Esophagus (tissue), 2 donors: Measurements from ENCODE around the gene EXOC3L4. TPM values are rescaled to one million over a fixed set of nuclear protein-coding genes. Genes with fewer than 3 reads are reported as not detected.
"Not testable (repeated sequence)": the region's sequence is repeated elsewhere in the genome, so short reads cannot be mapped to it uniquely, and the experiment has no call there.

ENCODE experiments used
- H3K27ac ChIP-seq, 2 donors: one replicate each; pipeline ENCODE4 v1.5.1; 2013; ENCODE audit warnings: low read depth in 2 of 2, mild to moderate bottlenecking in 2 of 2, inconsistent platforms in 1 of 2, low read length in 1 of 2, moderate library complexity in 1 of 2
- H3K27me3 ChIP-seq, 2 donors: one replicate each; pipeline ENCODE4 v1.6.1; 2013; ENCODE audit warnings: low read length in 2 of 2, control low read depth in 1 of 2, mild to moderate bottlenecking in 1 of 2; ENCODE audit not compliant: insufficient read depth in 2 of 2, control insufficient read depth in 1 of 2
- H3K36me3 ChIP-seq, 2 donors: one replicate each; pipeline ENCODE4 v1.6.1; 2013; ENCODE audit warnings: low read length in 1 of 2; ENCODE audit not compliant: control insufficient read depth in 2 of 2, insufficient read depth in 2 of 2
- H3K4me1 ChIP-seq, 2 donors: one replicate each; pipeline ENCODE4 v1.6.1; 2013; ENCODE audit warnings: low read length in 1 of 2; ENCODE audit not compliant: control insufficient read depth in 2 of 2, insufficient read depth in 2 of 2
- H3K4me3 ChIP-seq, 2 donors: one replicate each; pipeline ENCODE4 v1.5.1; 2013; ENCODE audit warnings: low read length in 2 of 2, mild to moderate bottlenecking in 2 of 2, low read depth in 1 of 2, moderate library complexity in 1 of 2
- H3K9me3 ChIP-seq, 2 donors: one replicate each; pipeline ENCODE4 v1.6.1; 2013; ENCODE audit warnings: mild to moderate bottlenecking in 2 of 2, low read depth in 1 of 2, low read length in 1 of 2, moderate library complexity in 1 of 2; ENCODE audit not compliant: control insufficient read depth in 2 of 2, insufficient read depth in 1 of 2
- WGBS, 2 donors: extraction: QIAGEN DNeasy Blood & Tissue Kit; methylation state at CpG; one replicate each; pipeline ENCODE4 v1.1.7; 2013; 5-methylcytosine and 5-hydroxymethylcytosine counted together
- polyA plus RNA-seq, 2 donors: library from polyadenylated mRNA; stranded (reverse); fragments of 200-250 nt; gene quantifications; one replicate each; pipeline ENCODE4 v1.2.3, GENCODE V29; 2013
- donor health status: healthy with polysubstance abuse.
- donor health status: Bipolar disorder and iron deficiency.

The EXOC3L4 gene
- polyA plus RNA-seq, 2 donors = 0.52 to 0.67 TPM

DNA sequence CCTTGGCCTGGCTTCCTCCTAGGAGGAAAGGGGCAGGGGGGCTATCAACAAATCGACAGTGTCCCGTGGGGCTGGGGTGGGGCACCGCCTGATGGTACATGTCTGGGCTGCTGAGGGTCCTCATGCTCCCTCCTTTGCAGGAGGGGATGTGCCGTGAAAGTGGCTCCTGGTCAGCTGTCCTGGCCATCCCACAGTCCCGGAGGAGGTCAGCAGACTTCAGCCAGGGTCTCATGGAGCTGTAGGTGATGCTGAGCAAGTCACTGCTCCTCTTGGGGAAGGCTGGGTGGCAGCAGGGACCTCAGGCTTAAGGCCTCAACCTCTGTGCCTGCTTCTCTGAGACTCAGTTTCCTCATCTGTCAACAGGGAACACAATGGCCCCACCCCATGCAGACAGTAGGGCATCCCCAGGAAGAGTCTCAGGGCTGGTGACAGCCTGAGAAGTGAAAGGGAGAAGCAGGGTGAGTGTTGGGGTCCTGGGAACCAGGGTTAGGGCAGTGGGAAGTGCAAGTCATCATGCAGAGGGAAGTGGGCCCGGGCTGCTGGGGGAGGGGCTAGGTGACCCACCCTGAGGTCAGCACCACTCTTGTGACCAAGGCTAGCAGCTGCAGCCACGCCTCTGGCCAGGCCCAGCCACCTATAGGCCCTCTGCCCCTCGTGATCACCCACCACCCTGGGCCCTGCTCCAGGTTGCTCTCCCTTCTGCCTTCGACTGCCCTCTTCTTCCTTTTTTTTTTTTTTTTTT lies 24.3 kb downstream of the EXOC3L4 start:
- H3K36me3 ChIP-seq = no peaks in the 10 kb centered on the region
- peaks cover 0 to 2% of the 10 kb centered on the region in 2 donors for H3K9me3 ChIP-seq
- peaks cover 16 to 27% of the 10 kb centered on the region in 2 donors for H3K4me1 ChIP-seq
- 76 to 85% methylated on average over 8 to 9 of the region's 9 CpGs for WGBS, 2 donors
- peak overlapping the region; percentile 61 to 66 for H3K27ac ChIP-seq
- no peaks in the 10 kb centered on the region for H3K27me3 ChIP-seq
- H3K4me3 ChIP-seq = no peak overlapping the region

DNA sequence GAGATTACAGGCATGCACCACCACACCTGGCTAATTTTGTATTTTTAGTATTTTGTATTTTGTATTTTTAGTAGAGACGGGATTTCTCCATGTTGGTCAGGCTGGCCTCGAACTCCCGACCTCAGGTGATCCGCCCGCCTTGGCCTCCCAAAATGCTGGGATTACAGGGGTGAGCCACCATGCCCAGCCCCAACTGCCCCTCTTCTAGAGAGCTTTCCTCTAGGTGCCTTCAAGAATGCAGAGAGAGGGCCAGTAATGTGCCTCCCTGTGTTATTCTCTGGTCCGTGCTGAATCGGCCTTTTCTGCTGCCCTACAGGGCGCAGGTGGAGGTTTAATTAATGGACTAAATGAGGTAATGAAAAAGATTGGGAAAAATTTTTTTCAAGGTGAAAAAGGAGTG lies 25.0 kb downstream of the EXOC3L4 start:
- peaks cover 23 to 33% of the 10 kb centered on the region in 2 donors for H3K4me1 ChIP-seq
- WGBS, 2 donors = 95% methylated on average over 8 of the region's 8 CpGs
- H3K36me3 ChIP-seq, H3K27me3 ChIP-seq, H3K27ac ChIP-seq, H3K4me3 ChIP-seq, H3K9me3 ChIP-seq: not testable (repeated sequence)

GRCh38 chr14:103121121-103121845 lies 26.8 kb downstream of the EXOC3L4 start:
- 27 to 32% methylated on average over 17 to 18 of the region's 18 CpGs for WGBS, 2 donors
- H3K9me3 ChIP-seq = peaks cover 0 to 2% of the 10 kb centered on the region in 2 donors
- no peaks in the 10 kb centered on the region for H3K27me3 ChIP-seq
- H3K27ac ChIP-seq = peak overlapping the region; percentile 85 to 92
- no peaks in the 10 kb centered on the region for H3K36me3 ChIP-seq
- H3K4me3 ChIP-seq = no peak overlapping the region
- peaks cover 26 to 37% of the 10 kb centered on the region in 2 donors for H3K4me1 ChIP-seq

GRCh38 chr14:103121846-103122584 lies 27.5 kb downstream of the EXOC3L4 start:
- H3K36me3 ChIP-seq = peaks cover 0 to 3% of the 10 kb centered on the region in 2 donors

DNA sequence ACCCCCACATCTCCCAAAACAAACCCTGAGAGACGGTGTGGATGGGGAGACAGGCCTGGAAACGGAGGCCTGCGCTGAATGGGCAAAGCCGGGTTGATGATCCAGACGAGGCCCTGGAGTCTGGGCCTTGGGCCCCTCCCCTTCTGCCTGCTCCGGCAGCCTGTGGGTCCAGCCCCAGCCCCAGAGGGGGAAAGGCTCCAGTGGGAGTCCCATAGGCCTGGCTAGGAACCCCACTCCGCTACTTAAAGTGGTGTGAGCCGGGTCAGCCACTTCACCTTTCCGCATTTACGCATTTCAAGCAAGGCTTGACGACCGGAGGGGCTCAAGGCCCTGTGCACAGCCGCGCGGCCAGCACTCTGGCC lies 28.0 kb downstream of the EXOC3L4 start:
- Histone ChIP-seq H3K4me1 (peaks cover 29 to 45% of the 10 kb centered on the region in 2 donors), H3K36me3 (peaks cover 0 to 3% of the 10 kb centered on the region in 2 donors), H3K27me3 (no peaks in the 10 kb centered on the region), H3K27ac (peak overlapping the region; percentile 85 to 92), H3K9me3 (peaks cover 0 to 2% of the 10 kb centered on the region in 2 donors), H3K4me3 (peak overlapping the region in 1 of 2 donors; percentile 33)
- WGBS, 2 donors = 34 to 35% methylated on average over 15 of the region's 15 CpGs

More at GRCh38 chr14:103121846-103122584, 27.5 kb downstream of the EXOC3L4 start:
- Histone ChIP-seq H3K4me3 (no peak overlapping the region), H3K27ac (peak overlapping the region; percentile 85 to 92), H3K9me3 (peaks cover 0 to 2% of the 10 kb centered on the region in 2 donors), H3K4me1 (peaks cover 26 to 42% of the 10 kb centered on the region in 2 donors), H3K27me3 (no peaks in the 10 kb centered on the region)
- 7 to 11% methylated on average over 23 of the region's 23 CpGs for WGBS, 2 donors

GRCh38 chr14:103122947-103123633 lies 28.6 kb downstream of the EXOC3L4 start, which contains the start of gene TNFAIP2:
Gene TNFAIP2, plus strand, starts transcription at chr14:103123461. Its CDS starts 2,997 bp downstream, at chr14:103126458.
- 2 to 4% methylated on average over 43 to 74 of the region's 74 CpGs for WGBS, 2 donors
- H3K4me3 ChIP-seq = peak within 1 kb of the TSS; percentile 58 to 73
- H3K27ac ChIP-seq = peak within 1 kb of the TSS; percentile 85 to 92
- H3K27me3 ChIP-seq = no peaks in the 10 kb centered on the region
- H3K4me1 ChIP-seq = peaks cover 32 to 50% of the 10 kb centered on the region in 2 donors
- H3K36me3 ChIP-seq = peaks cover 0 to 3% of the 10 kb centered on the region in 2 donors
- H3K9me3 ChIP-seq = peaks cover 0 to 2% of the 10 kb centered on the region in 2 donors

- H3K36me3 ChIP-seq = peaks cover 0 to 3% of the 10 kb centered on the region in 2 donors
- H3K9me3 ChIP-seq = peaks cover 0 to 2% of the 10 kb centered on the region in 2 donors
- no peaks in the 10 kb centered on the region for H3K27me3 ChIP-seq
- 21 to 22% methylated on average over 39 to 48 of the region's 48 CpGs for WGBS, 2 donors
- H3K4me3 ChIP-seq = peak overlapping the region; percentile 58 to 73
- peaks cover 30 to 57% of the 10 kb centered on the region in 2 donors for H3K4me1 ChIP-seq
- H3K27ac ChIP-seq = peak overlapping the region; percentile 78 to 92
Observed at GRCh38 chr14:103123634-103124500, 29.3 kb downstream of the EXOC3L4 start.

DNA sequence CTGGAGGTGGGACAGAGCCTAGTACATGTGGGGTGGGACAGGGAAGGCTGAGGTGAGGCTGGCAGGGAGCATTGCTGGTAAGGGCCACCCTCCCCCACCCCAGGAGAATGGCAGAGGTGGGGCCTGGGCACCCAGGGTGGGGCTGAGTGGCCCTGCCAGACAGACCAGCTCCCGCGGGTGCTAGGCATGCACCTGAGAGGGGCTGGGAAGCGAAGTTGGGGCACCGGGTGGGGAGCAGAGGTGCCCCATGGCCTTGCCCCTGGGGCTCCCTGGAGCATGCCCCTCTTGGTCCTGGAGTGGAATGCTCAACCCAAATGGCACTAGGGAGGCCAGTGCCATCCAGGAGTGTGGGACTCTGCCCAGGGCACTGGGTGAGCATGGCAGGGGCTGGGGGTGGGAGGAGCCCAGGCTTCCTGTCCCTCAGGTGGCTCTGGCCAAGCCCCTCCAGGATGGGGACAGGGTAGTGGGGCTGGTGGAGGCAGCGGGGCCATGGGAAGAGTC lies 30.0 kb downstream of the EXOC3L4 start:
- no peaks in the 10 kb centered on the region for H3K9me3 ChIP-seq
- H3K36me3 ChIP-seq = peaks cover 0 to 3% of the 10 kb centered on the region in 2 donors
- peaks cover 30 to 64% of the 10 kb centered on the region in 2 donors for H3K4me1 ChIP-seq
- peak overlapping the region; percentile 58 to 73 for H3K4me3 ChIP-seq
- peak overlapping the region; percentile 78 to 92 for H3K27ac ChIP-seq
- H3K27me3 ChIP-seq = no peaks in the 10 kb centered on the region
- WGBS, 2 donors = 66 to 67% methylated on average over 5 of the region's 5 CpGs
